T-helper 2 cell treated with Interferon-gamma antibody and Interleukin-4, amounts not matched to agents 100 ng/mL and 5 ng/mL, for 36 hours (primary cell): ENCODE measurements around the gene DGCR6L. TPM values are rescaled to one million over a fixed set of nuclear protein-coding genes. Genes with fewer than 3 reads are reported as not detected.
"Not testable (repeated sequence)": the region's sequence is repeated elsewhere in the genome, so short reads cannot be mapped to it uniquely, and the experiment has no call there.

Experiments
- intact Hi-C: fragments of 100-400 bp; cut with micrococcal nuclease; formaldehyde crosslinking; loops from one replicate; pipeline ENCODE4 v1.15.1; 2023
- total RNA-seq: library from RNA; stranded (reverse); gene quantifications from 2 replicates; pipeline ENCODE4 v1.2.3, GENCODE V29; 2022

DGCR6L gene
- total RNA-seq, 1 donor from 2014 or later, result 53.3 TPM

DNA sequence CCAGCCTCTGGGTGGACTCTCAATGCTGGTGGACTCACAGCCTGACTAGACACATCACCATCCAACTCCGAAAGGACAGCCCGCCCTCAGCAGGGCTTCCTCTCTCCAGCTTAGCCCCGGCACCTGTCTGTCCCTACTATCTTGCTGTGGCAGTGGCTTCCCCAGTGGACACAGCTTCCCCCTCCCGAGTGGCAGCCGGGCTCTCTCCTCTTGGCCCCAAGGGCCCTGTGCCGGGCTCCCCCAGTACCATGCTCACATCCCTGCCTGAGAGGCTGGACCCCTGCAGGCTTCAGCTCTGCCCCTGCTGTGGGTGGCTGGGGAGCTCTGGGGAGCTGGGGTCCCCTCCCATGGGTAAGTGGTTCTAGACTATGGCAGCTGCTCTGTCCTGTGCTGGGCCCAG is 9.1 kb downstream of the DGCR6L start:
- intact Hi-C loops, result not testable (repeated sequence)

DNA sequence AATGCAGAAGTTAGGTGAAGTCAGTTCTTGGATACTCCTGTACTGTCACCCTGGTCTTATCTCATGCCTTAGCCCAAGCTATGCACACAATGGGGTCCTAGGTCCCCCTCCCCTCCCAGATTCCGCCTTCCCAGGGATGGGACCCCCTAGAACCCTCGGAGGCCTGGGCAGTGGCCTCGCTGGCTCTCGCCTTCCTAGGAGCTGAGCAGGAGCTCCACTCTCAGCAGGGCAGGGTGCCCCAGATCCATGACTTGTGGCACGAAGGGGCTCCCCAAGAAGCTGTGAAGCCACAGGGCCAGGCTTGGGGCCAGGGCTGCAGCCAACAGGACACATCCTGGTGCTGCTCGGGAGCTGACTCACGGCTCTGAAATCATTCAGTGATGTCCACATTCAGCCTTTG is 9.7 kb downstream of the DGCR6L start:
- intact Hi-C loops, result not testable (repeated sequence)

DNA sequence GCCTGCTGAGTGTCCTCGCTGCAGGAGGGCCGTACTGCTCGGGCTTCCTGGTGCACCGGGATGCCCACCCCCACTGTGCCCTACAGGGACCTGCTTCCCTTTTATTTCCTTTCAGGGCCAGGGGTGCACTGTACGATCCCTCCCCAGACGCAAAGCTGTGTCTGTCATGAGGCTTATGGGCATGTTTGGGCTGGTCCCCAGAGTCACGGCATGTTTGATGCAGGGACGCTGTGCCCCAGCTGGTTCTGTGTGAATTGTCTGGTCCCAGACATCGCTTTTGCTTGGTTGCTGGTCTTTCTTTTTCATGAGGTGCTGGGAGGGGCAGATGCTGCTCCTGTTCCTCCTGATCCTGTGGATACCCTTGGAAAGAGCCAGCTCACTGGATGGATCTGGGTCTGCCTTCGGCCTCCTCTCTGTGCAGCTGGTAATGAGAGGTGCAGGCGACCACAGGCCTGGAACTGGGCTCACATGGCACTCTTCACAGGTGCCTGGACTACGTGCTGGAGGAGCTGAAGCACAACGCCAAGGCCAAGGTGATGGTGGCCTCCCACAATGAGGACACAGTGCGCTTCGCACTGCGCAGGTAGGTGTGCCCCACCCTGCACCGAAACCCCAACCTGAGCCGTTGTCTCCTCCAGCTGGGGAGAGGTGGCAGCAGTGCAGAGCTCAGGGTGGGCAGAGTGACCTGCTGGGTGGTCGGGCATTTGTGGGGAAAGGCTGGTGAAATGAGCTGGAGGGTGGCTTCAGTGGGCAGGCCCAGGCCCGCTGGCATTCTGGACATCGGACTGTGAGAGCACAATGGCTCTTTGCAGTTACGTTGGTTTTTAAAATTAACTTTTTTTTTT is 10.8 kb downstream of the DGCR6L start:
- intact Hi-C loops, result not testable (repeated sequence)

DNA sequence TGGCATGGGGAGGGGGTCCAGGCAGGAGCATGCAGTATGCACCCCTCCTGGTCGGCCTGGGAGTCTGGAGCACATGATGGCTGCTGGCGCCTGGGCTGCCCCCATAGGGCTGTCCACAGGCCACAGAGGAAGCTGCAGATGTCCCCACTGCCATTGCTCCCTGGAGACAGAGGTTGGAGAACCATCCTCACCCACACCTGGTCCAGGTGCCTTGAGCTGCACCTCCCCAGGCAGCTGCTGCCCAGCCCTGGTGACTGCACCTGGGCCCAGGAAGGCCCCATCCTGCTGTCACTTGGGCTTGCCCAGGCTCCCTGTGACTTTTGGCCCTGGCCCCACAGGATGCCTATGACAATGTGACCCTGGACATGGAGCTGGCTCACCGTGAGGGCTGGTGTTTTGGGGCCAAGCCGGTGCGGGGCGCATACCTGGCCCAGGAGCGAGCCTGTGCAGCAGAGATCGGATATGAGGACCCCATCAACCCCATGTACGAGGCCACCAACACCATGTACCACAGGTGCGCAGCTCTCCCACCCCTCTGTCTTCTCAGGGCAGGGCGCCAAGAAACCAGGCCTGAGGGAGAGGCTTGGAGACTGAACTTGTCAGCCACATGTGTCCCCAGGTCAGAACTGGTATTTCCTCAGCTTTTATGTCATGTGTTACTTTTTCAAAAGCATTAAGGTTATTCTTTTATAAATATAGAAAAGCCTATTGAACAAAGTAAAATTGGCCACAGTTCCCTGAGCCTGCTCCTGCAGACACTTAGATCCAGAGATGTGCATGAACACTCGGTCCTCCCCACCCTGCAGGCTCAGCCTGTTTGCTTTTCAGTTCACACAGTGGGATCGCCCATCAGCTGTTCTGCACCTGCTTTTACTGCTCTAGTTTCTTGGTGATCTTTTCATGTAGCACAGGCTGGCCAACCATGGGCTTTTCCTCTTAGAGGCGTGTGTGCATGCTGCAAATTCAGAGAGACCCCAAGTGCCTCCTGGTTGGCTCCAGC is 12.1 kb downstream of the DGCR6L start:
- intact Hi-C loops, result not testable (repeated sequence)

- intact Hi-C loops, result not testable (repeated sequence)
These were observed 13.0 kb downstream of the DGCR6L start for GRCh38 chr22:20306646-20307447.

- intact Hi-C loops, result no loop called here
These were observed 13.8 kb downstream of the DGCR6L start for GRCh38 chr22:20305894-20306645.

GRCh38 chr22:20305230-20305893 is 14.5 kb downstream of the DGCR6L start:
- intact Hi-C loops, result not testable (repeated sequence)

DNA sequence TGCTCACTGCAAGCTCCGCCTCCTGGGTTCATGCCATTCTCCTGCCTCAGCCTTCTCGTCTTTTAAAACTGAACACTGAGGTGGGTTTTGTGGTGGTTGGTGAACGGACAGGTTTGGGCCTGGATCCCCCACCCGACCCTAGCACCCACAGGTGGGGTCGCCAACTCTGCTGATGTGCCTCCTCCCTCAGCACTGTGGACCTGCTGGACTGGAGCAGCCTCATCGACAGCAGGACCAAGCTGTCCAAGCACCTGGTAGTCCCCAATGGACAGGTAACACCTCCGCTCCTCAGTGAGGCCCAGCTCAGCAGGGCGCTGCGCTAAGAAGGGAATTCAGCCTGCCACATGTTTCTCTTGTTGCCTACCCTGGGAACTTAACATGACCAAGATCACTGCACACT is 15.2 kb downstream of the DGCR6L start:
- intact Hi-C loops, result no loop called here

GRCh38 chr22:20303229-20303534 is 16.7 kb downstream of the DGCR6L start:
- intact Hi-C loops, result not testable (repeated sequence)

DNA sequence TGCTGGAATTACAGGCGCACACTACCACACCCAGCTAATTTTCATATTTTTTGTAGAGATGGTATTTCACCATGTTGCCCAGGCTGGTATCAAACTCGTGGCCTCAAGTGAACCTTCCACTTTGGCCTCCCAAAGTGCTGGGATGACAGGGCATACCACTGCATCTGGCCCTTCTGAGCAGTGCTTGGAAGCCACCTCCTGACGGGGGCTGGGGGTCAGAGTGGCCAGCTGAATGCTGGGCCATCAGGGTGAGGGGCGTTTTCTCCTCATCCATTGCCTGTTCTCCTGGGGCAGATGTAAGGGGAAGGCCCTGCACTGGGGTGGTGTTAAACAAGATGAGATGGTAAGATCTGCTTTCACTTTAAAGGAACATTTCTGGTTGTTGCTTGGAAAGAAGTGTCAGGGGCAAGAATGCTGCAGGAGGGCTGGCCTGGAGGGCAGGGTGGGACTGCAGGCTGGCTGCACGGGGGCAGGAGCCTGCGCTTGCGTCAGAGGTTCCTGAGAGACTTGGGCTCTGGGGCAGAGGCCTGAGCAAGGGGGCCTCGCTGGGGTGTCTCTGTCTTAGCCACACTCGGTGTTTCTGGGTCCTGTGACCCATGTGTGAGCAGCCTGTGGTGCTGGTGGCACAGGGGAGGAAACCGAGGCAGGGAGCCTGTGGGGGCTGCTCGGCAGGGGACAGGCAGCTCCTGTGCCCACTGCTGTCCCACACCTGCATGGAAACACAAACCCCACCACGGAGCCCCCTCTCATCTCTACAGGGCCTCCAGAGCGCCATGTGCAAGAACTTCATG is 17.2 kb downstream of the DGCR6L start:
- intact Hi-C loops, result no loop called here

- intact Hi-C loops, result loop anchor here (1.0 kb wide), 1 partner anchor 21 kb away; the partner anchor contains the start of gene DGCR6L
These were observed 20.1 kb downstream of the DGCR6L start for GRCh38 chr22:20299746-20300136.

DNA sequence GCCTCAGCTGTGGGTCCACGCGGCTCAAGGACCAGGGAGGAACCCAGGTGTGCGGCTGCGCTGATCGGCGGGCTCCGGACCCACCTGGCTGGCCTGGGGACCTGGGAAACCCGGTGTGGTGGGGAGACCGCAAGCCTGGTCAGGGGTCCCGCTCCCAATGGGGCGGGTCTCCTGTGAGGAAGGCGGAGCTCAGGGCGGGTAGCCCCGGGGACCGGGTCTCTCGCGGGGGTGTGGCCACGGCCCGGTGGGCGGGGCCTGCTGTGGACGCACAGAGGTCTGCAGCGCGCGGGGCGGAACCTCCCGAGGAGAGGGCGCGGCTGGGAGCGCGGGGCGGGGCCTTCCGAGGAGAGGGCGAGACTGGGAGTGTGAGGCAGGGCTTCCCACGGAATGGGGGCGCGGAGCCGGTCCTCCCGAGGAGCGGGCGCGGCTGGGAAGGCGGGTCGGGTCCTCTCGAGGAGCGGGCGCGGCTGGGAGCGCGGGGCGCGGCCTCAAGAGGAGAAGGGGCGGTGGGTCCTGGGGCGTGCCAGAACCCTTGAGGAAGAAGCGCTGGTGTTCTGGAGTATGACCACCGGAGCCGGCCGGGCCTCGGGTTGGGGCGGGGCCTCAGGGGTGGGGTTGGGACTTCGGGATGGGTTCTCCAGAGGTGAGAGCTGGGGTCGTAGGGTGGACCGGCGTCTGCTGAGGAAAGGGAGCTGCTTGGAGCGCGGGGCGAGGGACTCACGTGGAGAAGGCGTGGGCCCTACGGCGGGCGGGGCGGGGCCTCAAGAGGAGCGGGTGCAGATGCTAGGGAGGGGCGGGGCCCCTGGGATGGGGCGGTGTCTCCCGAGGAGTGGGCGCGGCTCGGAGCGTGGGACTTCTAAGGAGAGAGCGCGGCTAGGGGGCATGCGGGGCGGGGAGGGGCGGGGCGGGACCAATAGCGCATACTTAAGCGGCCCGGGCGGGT is 20.8 kb downstream of the DGCR6L start:
- intact Hi-C loops, result loop anchor here (1.0 kb wide), 1 partner anchor 21 kb away; the partner anchor contains the start of gene DGCR6L

DNA sequence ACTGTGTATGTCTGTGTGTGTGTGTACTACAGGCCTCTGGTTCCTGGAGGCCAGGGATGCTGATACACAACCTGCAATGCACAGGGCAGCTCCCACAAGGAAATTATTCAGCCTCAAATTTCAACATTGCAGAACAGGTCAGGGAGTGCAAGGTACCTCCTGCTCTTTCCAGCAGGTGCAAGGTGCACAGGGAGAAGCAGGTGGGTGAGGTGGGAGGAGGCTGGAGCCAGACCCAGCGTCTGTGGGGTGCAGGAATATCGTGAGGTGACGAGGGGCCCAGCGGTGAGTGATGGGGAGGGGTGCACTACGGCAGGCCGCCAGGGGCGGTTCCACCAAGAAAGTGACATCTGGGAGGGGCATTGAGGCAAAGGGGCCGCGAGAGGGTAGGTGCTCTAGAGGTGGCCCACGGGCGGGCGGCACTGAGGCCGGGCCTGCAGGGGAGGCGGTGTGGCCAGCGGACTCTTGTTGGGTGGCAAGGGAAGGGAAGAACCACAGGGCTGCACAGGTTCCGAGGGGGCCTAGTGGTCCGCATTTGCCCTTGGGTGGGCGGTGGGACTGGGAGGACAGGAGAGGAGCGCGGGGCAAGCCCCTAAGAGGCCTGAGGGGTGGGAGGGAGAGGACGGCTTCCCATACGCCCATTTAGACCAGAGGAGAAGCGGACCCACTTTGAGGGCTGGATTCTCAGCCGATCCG is 21.6 kb downstream of the DGCR6L start:
- intact Hi-C loops, result no loop called here

DNA sequence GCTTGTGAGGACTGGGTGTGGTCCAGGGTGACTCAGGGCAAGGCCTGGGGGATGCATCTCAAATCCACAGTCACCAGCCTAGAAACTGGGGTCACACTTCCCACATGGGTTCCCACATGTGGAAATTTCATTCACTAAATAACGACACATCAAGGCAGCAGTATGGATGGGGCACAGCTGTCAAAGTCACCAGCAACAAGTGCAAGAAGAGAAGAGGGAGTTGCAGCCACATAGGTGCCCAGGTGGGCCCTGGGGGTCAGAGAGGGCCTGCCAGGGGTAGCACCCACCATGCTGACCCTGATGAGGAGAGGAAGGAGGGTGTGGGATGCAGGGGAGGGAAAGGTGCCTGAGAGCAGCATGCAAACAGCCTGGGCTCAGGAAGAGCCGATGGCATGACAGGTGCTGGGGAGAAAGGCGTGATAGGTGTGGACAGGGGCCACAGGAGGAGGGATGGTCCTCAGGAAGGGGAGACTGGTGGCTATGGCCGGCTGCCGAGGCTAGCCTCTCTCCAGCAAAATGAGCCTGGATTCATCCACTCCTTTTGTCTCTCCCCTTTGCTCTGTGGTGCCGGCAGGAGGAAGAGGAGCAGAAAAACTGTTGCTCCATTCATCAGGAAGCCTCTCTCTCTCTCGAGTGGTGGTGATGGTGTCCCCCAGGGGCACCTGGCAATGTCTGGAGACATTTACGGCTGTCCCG is 22.3 kb downstream of the DGCR6L start:
- intact Hi-C loops, result no loop called here

- intact Hi-C loops, result no loop called here
These were observed 23.3 kb downstream of the DGCR6L start for GRCh38 chr22:20296598-20296997.

- intact Hi-C loops, result no loop called here
These were observed 24.4 kb downstream of the DGCR6L start for GRCh38 chr22:20295262-20296064.
